ENCODE results near the gene FHOD1. TPM values are rescaled to one million over a fixed set of nuclear protein-coding genes. Genes with fewer than 3 reads are reported as not detected.

FHOD1 gene
- total RNA-seq, 1 donor = 28.2 TPM

GRCh38 chr16:67223992-67224391, 23.3 kb downstream of the FHOD1 start:
- H3K27ac ChIP-seq (ENCODE audit: low read depth, low read length) = no peak overlapping the region
- peaks cover 18% of the 10 kb centered on the region for H3K36me3 ChIP-seq (ENCODE audit: insufficient read depth, low read length)
- H3K79me2 ChIP-seq (ENCODE audit: insufficient read depth, low read length) = peaks cover 35% of the 10 kb centered on the region
- no peak overlapping the region for H3K4me2 ChIP-seq (ENCODE audit: insufficient read depth, low read length)
- no peaks in the 10 kb centered on the region for H3K27me3 ChIP-seq (ENCODE audit: insufficient read depth, low read length)
- TF ChIP-seq CTCF (IDR thresholded peaks at IDR 0.05; ENCODE audit: extremely low read depth, low read depth, low read length) = no peak
- no peak overlapping the region for H2AFZ ChIP-seq (ENCODE audit: low read length)
- no peak overlapping the region for H3K4me3 ChIP-seq (ENCODE audit: insufficient read depth, low read length)
- no peaks in the 10 kb centered on the region for H3K9me3 ChIP-seq (ENCODE audit: low read depth, low read length)
- peaks cover 12% of the 10 kb centered on the region for H4K20me1 ChIP-seq (ENCODE audit: insufficient read depth, low read length)
- no peak for DNase-seq (ENCODE audit: insufficient read length, low spot score, missing footprints)
- H3K4me1 ChIP-seq (ENCODE audit: insufficient read depth, low read length) = peaks cover 16% of the 10 kb centered on the region

GRCh38 chr16:67216612-67217490, 30.4 kb downstream of the FHOD1 start:
- H3K4me2 ChIP-seq (ENCODE audit: insufficient read depth, low read length) = no peak overlapping the region
- H3K9me3 ChIP-seq (ENCODE audit: low read depth, low read length) = no peaks in the 10 kb centered on the region
- peaks cover 2% of the 10 kb centered on the region for H4K20me1 ChIP-seq (ENCODE audit: insufficient read depth, low read length)
- DNase-seq (ENCODE audit: insufficient read length, low spot score, missing footprints) = no peak
- H2AFZ ChIP-seq (ENCODE audit: low read length) = no peak overlapping the region
- H3K79me2 ChIP-seq (ENCODE audit: insufficient read depth, low read length) = no peaks in the 10 kb centered on the region
- no peaks in the 10 kb centered on the region for H3K36me3 ChIP-seq (ENCODE audit: insufficient read depth, low read length)
- H3K4me3 ChIP-seq (ENCODE audit: insufficient read depth, low read length) = no peak overlapping the region
- no peak for TF ChIP-seq CTCF (IDR thresholded peaks at IDR 0.05; ENCODE audit: extremely low read depth, low read depth, low read length)
- no peaks in the 10 kb centered on the region for H3K4me1 ChIP-seq (ENCODE audit: insufficient read depth, low read length)
- no peak overlapping the region for H3K27ac ChIP-seq (ENCODE audit: low read depth, low read length)
- no peaks in the 10 kb centered on the region for H3K27me3 ChIP-seq (ENCODE audit: insufficient read depth, low read length)

- H2AFZ ChIP-seq (ENCODE audit: low read length) = no peak overlapping the region
- no peaks in the 10 kb centered on the region for H3K4me1 ChIP-seq (ENCODE audit: insufficient read depth, low read length)
- no peak overlapping the region for H3K4me3 ChIP-seq (ENCODE audit: insufficient read depth, low read length)
- H4K20me1 ChIP-seq (ENCODE audit: insufficient read depth, low read length) = peaks cover 2% of the 10 kb centered on the region
- DNase-seq (ENCODE audit: insufficient read length, low spot score, missing footprints) = no peak
- no peak overlapping the region for H3K27ac ChIP-seq (ENCODE audit: low read depth, low read length)
- no peaks in the 10 kb centered on the region for H3K27me3 ChIP-seq (ENCODE audit: insufficient read depth, low read length)
- no peaks in the 10 kb centered on the region for H3K79me2 ChIP-seq (ENCODE audit: insufficient read depth, low read length)
- H3K4me2 ChIP-seq (ENCODE audit: insufficient read depth, low read length) = no peak overlapping the region
- H3K9me3 ChIP-seq (ENCODE audit: low read depth, low read length) = no peaks in the 10 kb centered on the region
- no peak for TF ChIP-seq CTCF (IDR thresholded peaks at IDR 0.05; ENCODE audit: extremely low read depth, low read depth, low read length)
- H3K36me3 ChIP-seq (ENCODE audit: insufficient read depth, low read length) = no peaks in the 10 kb centered on the region
Measured at GRCh38 chr16:67215706-67216105, 31.6 kb downstream of the FHOD1 start.

GRCh38 chr16:67213197-67214019, 33.9 kb downstream of the FHOD1 start:
- no peak for TF ChIP-seq CTCF (IDR thresholded peaks at IDR 0.05; ENCODE audit: extremely low read depth, low read depth, low read length)
- Histone ChIP-seq H3K4me3 (ENCODE audit: insufficient read depth, low read length) (no peak overlapping the region), H3K27ac (ENCODE audit: low read depth, low read length) (no peak overlapping the region), H3K9me3 (ENCODE audit: low read depth, low read length) (no peaks in the 10 kb centered on the region), H2AFZ (ENCODE audit: low read length) (no peak overlapping the region), H3K79me2 (ENCODE audit: insufficient read depth, low read length) (no peaks in the 10 kb centered on the region), H4K20me1 (ENCODE audit: insufficient read depth, low read length) (peaks cover 2% of the 10 kb centered on the region), H3K27me3 (ENCODE audit: insufficient read depth, low read length) (no peaks in the 10 kb centered on the region), H3K36me3 (ENCODE audit: insufficient read depth, low read length) (no peaks in the 10 kb centered on the region), H3K4me1 (ENCODE audit: insufficient read depth, low read length) (no peaks in the 10 kb centered on the region), H3K4me2 (ENCODE audit: insufficient read depth, low read length) (no peak overlapping the region)
- no peak for DNase-seq (ENCODE audit: insufficient read length, low spot score, missing footprints)
